BJ (cell line): ENCODE results near the gene ZNF764. TPM values are rescaled to one million over a fixed set of nuclear protein-coding genes. Genes with fewer than 3 reads are reported as not detected.

ENCODE experiments used
- CTCF ChIA-PET: fragments of 350-600 bp; formaldehyde crosslinking; extraction: SDS; loops from one replicate; lab custom pipeline; 2021; ENCODE audit warnings: antibody characterized with exemption, inconsistent platforms; lab: Yijun Ruan, JAX
- POLR2A ChIA-PET: fragments of 300-600 bp; sonication (Branson Sonifier 250); formaldehyde crosslinking; extraction: SDS; loops from one replicate; lab custom pipeline; 2021; ENCODE audit warnings: antibody characterized with exemption; lab: Charles Lee
- DNase-seq: peaks from one replicate; pipeline ENCODE4 v3.0.0-alpha.2; 2011; ENCODE audit warnings: low read depth
- H3K27me3 ChIP-seq: 2 replicates; pipeline ENCODE4 v1.6.0; 2011; ENCODE audit warnings: low read length; ENCODE audit not compliant: control insufficient read depth, insufficient read depth
- H3K36me3 ChIP-seq: 2 replicates; pipeline ENCODE4 v1.5.1; 2011; ENCODE audit warnings: low read length; ENCODE audit not compliant: control insufficient read depth, insufficient read depth
- H3K4me3 ChIP-seq: 2 replicates; pipeline ENCODE4 v1.5.1; 2011; ENCODE audit warnings: low read depth, mild to moderate bottlenecking, control low read depth, low read length
- polyA plus RNA-seq: library from polyadenylated mRNA; depleted of rRNA; stranded (reverse); fragments of >200 nt; gene quantifications from 2 replicates; pipeline ENCODE4 v1.2.3, GENCODE V29; 2011
- TF ChIP-seq, protein P1 (sequence below): IDR thresholded peaks from 2 replicates; pipeline ENCODE4 v1.5.1; 2011; ENCODE audit warnings: low read depth, mild to moderate bottlenecking, control low read depth, inconsistent platforms, low read length, moderate library complexity; ENCODE audit not compliant: insufficient read depth

ZNF764 gene
- polyA plus RNA-seq, 1 experiment = 2.6 TPM

- H3K4me3 ChIP-seq = peak overlapping the region; percentile 56
- H3K27me3 ChIP-seq = no peaks in the 10 kb centered on the region
- ChIA-PET POLR2A (interaction anchor here (0.6 to 1.0 kb wide), 2 partner anchors 18 to 75 kb away, joined by 3 to 4 read pairs; partner anchors contain the start of gene ZNF689), CTCF (interaction anchor here (0.6 to 2.6 kb wide), 15 partner anchors 9 to 157 kb away, joined by 3 to 13 read pairs (median 4); partner anchors contain the start of genes DCTPP1 and ZNF764)
- H3K36me3 ChIP-seq = peaks cover 2% of the 10 kb centered on the region
- no peak for DNase-seq
- TF ChIP-seq, protein P1, sequence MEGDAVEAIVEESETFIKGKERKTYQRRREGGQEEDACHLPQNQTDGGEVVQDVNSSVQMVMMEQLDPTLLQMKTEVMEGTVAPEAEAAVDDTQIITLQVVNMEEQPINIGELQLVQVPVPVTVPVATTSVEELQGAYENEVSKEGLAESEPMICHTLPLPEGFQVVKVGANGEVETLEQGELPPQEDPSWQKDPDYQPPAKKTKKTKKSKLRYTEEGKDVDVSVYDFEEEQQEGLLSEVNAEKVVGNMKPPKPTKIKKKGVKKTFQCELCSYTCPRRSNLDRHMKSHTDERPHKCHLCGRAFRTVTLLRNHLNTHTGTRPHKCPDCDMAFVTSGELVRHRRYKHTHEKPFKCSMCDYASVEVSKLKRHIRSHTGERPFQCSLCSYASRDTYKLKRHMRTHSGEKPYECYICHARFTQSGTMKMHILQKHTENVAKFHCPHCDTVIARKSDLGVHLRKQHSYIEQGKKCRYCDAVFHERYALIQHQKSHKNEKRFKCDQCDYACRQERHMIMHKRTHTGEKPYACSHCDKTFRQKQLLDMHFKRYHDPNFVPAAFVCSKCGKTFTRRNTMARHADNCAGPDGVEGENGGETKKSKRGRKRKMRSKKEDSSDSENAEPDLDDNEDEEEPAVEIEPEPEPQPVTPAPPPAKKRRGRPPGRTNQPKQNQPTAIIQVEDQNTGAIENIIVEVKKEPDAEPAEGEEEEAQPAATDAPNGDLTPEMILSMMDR = peak; percentile 87
Observed at GRCh38 chr16:30535777-30536190, 22.4 kb downstream of the ZNF764 start.

DNA sequence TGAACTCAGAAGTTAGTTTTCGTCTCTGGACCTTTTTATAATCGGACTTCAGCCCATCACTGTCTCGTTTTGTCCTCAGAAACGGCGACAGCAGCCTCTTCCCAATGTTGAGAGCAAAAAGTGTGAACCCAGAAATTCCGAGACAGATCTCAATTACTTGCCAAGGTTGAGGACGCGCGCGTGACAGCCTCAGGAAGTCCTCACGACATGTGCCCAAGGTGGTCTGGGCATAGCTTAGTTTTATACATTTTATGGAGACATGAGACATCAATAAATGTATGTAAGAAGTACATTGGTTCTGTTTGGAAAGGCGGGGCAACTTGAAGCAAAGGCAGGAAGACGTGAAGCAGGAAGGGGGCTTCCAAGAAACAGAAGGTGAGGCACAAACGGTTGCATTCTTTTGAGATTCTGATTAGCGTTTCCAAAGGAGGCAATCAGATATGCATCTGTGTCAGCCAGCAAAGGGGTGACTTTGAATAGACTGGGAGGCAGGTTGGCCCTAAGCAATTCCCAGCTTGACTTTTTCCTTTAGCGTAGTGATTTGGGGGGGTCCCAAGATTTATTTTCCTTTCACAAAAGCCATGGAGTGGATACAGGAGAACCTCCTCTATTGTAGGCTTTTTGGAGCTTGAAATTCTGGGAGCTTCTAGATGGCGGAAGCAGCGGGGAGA lies 22.9 kb downstream of the ZNF764 start:
- ChIA-PET CTCF (interaction anchor here (0.6 to 2.6 kb wide), 16 partner anchors 11 to 157 kb away, joined by 3 to 13 read pairs (median 4); partner anchors contain the start of genes DCTPP1, PRR14 and ZNF764), POLR2A (interaction anchor here (0.6 to 1.0 kb wide), 2 partner anchors 19 to 75 kb away, joined by 3 to 4 read pairs; partner anchors contain the start of gene ZNF689)
- Histone ChIP-seq H3K36me3 (peaks cover 2% of the 10 kb centered on the region), H3K4me3 (peak overlapping the region; percentile 56), H3K27me3 (no peaks in the 10 kb centered on the region)
- no peak for DNase-seq
- TF ChIP-seq, protein P1 = no peak

- TF ChIP-seq, protein P1 = no peak
- DNase-seq = no peak
- Histone ChIP-seq H3K36me3 (peaks cover 2% of the 10 kb centered on the region), H3K27me3 (no peaks in the 10 kb centered on the region), H3K4me3 (peak within 1 kb of the TSS; percentile 56)
- POLR2A ChIA-PET = no interaction called here
- CTCF ChIA-PET = interaction anchor here (1.0 to 2.6 kb wide), 7 partner anchors 9 to 116 kb away, joined by 3 to 13 read pairs (median 5); partner anchors contain the start of genes DCTPP1, PRR14 and ZNF764
Observed at GRCh38 chr16:30534368-30535105, 23.6 kb downstream of the ZNF764 start, which contains the start of gene ZNF747. Gene ZNF747 (minus strand): TSS chr16:30534858. CDS start chr16:30534679, 179 bp downstream.

GRCh38 chr16:30533748-30534367 lies 24.3 kb downstream of the ZNF764 start:
- H3K27me3 ChIP-seq = no peaks in the 10 kb centered on the region
- ChIA-PET CTCF (interaction anchor here (0.6 to 2.6 kb wide), 5 partner anchors 10 to 117 kb away, joined by 3 to 13 read pairs (median 3); partner anchors contain the start of gene PRR14), POLR2A (no interaction called here)
- H3K4me3 ChIP-seq = peak overlapping the region; percentile 56
- no peak for DNase-seq
- TF ChIP-seq, protein P1 = no peak
- H3K36me3 ChIP-seq = no peaks in the 10 kb centered on the region; the same call in none of the 2 replicates
